Prostate gland (tissue), 2 donors: Measurements from ENCODE around the gene DIAPH2.

Experiments used
- POLR2A ChIP-seq: fragments of 450-650 bp; IDR thresholded peaks from one replicate; pipeline ENCODE4 v1.6.1; 2016; ENCODE audit warnings: antibody characterized with exemption, mild to moderate bottlenecking
- POLR2AphosphoS5 ChIP-seq: sonication (generic); formaldehyde crosslinking; IDR thresholded peaks from one replicate; pipeline ENCODE4 v1.6.1; 2017; ENCODE audit warnings: antibody characterized with exemption
- TF ChIP-seq, protein P1 (sequence below), 4 experiments: fragments of 200-600 bp in 2 of 4; fragments of 450-650 bp in 2 of 4; sonication (generic) in 2 of 4; IDR thresholded peaks; 1 replicate in 3 of 4; 2 replicates in 1 of 4; pipeline ENCODE4 v1.5.1; 2016 to 2019; ENCODE audit warnings: antibody characterized with exemption in 4 of 4, mild to moderate bottlenecking in 2 of 4, moderate library complexity in 2 of 4

DNA sequence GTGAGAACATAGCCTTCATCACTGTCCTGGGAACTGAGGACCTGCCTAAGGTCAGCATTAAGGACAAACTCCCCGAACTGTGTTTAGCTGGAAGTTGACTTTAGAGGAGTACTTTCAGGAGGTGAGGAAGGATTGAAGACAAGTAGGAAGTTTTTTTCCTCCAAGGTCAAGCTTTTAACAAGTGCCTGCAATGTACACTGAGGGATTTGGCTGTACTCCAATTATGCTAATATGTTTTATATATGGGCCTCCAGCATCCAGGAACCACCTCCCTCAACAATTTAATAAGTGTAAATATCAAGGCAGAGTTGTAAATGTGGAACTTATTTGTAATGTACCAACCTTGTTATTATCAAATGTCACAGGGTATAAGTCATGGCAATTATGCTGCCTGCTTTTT is 925.3 kb downstream of the DIAPH2 start:
- TF ChIP-seq, protein P1, sequence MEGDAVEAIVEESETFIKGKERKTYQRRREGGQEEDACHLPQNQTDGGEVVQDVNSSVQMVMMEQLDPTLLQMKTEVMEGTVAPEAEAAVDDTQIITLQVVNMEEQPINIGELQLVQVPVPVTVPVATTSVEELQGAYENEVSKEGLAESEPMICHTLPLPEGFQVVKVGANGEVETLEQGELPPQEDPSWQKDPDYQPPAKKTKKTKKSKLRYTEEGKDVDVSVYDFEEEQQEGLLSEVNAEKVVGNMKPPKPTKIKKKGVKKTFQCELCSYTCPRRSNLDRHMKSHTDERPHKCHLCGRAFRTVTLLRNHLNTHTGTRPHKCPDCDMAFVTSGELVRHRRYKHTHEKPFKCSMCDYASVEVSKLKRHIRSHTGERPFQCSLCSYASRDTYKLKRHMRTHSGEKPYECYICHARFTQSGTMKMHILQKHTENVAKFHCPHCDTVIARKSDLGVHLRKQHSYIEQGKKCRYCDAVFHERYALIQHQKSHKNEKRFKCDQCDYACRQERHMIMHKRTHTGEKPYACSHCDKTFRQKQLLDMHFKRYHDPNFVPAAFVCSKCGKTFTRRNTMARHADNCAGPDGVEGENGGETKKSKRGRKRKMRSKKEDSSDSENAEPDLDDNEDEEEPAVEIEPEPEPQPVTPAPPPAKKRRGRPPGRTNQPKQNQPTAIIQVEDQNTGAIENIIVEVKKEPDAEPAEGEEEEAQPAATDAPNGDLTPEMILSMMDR (IDR thresholded peaks at IDR 0.05) = no peak
- TF ChIP-seq POLR2A (no peak), POLR2AphosphoS5 (no peak)
